Effector memory CD8-positive, alpha-beta T cell (primary cell): ENCODE data around the gene TMEM138.

Experiments
- ATAC-seq: fragments of 150-1000 bp; cut with Tn5 transposase; replicated peaks from 2 replicates; pipeline ENCODE4 v1.10.0; 2021; ENCODE audit warnings: mild to moderate bottlenecking, moderate library complexity
- DNase-seq, 3 experiments: peaks; one replicate each; pipeline ENCODE4 v3.0.0; 2021
- H3K27ac Mint-ChIP-seq, 2 donors: one replicate each; pipeline ENCODE4 v1.8.0; 2022; ENCODE audit warnings: mild to moderate bottlenecking in 2 of 2, mixed read lengths in 2 of 2, moderate library complexity in 2 of 2
- H3K27me3 Mint-ChIP-seq, 2 donors: one replicate each; pipeline ENCODE4 v1.8.0; 2022; ENCODE audit warnings: mixed read lengths in 2 of 2
- H3K36me3 Mint-ChIP-seq: one replicate; pipeline ENCODE4 v1.8.0; 2022; ENCODE audit warnings: mild to moderate bottlenecking, moderate library complexity, mixed read lengths; ENCODE audit not compliant: insufficient read depth
- H3K4me1 Mint-ChIP-seq, 2 donors: one replicate each; pipeline ENCODE4 v1.8.0; 2022; ENCODE audit warnings: low read depth in 2 of 2, mixed read lengths in 2 of 2
- H3K4me3 Mint-ChIP-seq, 2 donors: one replicate each; pipeline ENCODE4 v1.8.0; 2022; ENCODE audit warnings: mild to moderate bottlenecking in 2 of 2, mixed read lengths in 2 of 2, moderate library complexity in 2 of 2
- H3K9me3 Mint-ChIP-seq, 2 donors: one replicate each; pipeline ENCODE4 v1.8.0; 2022; ENCODE audit warnings: mixed read lengths in 2 of 2

The TMEM138 gene

DNA sequence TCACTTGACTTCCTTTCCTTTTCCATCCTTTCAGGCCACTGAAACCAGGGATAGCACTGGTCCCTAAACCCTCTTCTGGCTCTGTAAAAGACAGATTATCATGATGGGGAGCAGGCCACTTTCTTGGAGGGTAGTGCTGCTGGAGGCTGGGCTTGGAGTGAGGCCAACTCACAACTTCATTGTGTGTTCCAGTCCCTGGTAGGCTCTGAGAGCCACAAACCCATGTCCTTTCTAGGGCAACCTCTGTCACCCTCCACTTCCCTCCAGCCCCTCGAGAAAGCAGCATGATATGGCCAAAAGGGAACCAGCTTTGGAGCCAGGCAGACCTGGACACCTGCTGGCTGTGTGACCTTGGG is 26.8 kb upstream of the TMEM138 start:
- H3K9me3 Mint-ChIP-seq = no peaks in the 10 kb centered on the region
- H3K36me3 Mint-ChIP-seq = peaks cover 22% of the 10 kb centered on the region
- no peaks in the 10 kb centered on the region for H3K27me3 Mint-ChIP-seq
- H3K4me1 Mint-ChIP-seq = peaks cover 35 to 39% of the 10 kb centered on the region in 2 donors
- H3K4me3 Mint-ChIP-seq = no peak overlapping the region
- H3K27ac Mint-ChIP-seq = peak overlapping the region in 1 of 2 donors; percentile 95
- DNase-seq = no peak
- ATAC-seq = no peak

DNA sequence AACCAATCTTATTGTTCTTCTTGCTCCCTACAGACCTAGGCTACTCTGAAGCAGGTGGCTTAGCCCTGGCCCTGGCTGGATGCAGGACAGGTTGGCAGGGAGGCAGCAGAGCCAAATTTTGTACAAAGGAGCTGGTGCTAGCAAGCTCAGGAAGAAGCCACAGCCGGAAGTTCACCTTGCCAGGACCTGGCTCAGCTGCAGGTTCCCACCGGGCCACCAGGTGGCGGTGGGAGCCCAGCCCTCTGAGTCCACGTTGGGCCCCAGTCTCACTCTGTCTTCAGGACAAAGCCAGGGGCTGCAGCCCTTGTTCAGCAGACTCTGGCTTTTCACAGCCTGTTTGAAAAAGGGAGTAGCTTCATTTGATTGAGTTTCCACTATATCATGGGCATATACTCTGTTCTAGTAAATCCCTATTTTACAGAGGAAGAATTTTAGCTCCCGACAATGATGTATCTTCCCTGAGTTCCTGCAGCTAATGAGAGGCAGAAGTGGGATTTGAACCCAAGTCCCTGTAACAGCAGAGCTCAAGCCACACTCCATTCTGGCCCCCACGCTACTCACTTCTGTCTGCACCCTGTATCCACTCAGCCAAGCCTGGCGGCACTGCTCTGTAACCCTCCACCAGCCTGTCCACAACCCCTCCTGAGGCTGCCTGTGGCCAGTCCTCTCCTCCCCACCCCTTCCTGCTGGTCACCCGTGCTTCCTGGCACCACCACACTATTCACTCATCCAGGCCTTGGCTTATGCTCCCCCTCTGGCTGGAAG is 25.8 kb upstream of the TMEM138 start:
- Mint-ChIP-seq H3K4me1 (peaks cover 30% of the 10 kb centered on the region in 2 donors), H3K27me3 (no peaks in the 10 kb centered on the region), H3K27ac (peak overlapping the region in 1 of 2 donors; percentile 66), H3K9me3 (no peaks in the 10 kb centered on the region), H3K36me3 (peaks cover 18% of the 10 kb centered on the region), H3K4me3 (peak overlapping the region in 1 of 2 donors; percentile 29)
- DNase-seq (peak; percentile 74 to 84 (median 82)), ATAC-seq (peak; percentile 52)

DNA sequence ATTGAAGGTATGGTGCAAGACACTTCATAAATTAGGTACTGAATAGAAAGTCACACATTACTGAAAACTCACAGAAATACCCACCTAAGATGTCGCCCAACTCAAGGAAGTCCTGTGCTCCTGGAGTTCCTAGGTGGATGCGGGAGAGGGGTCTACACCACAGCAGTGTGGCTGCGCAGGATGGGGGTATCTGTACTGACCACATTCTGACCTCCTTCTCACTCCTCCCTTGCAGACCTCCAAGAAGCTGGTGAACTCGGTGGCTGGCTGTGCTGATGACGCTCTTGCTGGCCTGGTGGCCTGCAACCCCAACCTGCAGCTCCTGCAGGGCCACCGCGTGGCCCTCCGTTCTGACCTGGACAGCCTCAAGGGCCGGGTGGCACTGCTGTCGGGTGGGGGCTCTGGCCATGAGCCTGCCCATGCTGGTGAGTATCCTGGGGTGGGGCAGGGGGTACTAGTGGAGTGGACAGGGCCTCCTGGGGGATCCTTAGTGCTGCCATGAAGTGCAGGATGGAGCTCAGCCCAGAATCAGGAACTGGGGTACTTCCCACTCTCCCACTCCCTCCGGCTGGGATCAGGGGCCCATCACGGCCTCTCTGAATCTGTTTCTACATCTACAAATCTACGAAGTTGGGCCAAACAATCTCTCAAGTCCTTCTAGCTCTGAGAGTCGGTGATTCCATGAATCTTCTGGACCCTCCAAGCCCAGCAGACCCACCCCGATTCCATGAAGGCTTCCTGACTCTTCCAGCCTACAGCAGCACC is 24.3 kb upstream of the TMEM138 start:
- Mint-ChIP-seq H3K36me3 (peaks cover 10% of the 10 kb centered on the region), H3K4me1 (peaks cover 15% of the 10 kb centered on the region in 2 donors), H3K27me3 (no peaks in the 10 kb centered on the region), H3K9me3 (no peaks in the 10 kb centered on the region), H3K4me3 (no peak overlapping the region), H3K27ac (no peak overlapping the region)
- DNase-seq (no peak), ATAC-seq (no peak)

DNA sequence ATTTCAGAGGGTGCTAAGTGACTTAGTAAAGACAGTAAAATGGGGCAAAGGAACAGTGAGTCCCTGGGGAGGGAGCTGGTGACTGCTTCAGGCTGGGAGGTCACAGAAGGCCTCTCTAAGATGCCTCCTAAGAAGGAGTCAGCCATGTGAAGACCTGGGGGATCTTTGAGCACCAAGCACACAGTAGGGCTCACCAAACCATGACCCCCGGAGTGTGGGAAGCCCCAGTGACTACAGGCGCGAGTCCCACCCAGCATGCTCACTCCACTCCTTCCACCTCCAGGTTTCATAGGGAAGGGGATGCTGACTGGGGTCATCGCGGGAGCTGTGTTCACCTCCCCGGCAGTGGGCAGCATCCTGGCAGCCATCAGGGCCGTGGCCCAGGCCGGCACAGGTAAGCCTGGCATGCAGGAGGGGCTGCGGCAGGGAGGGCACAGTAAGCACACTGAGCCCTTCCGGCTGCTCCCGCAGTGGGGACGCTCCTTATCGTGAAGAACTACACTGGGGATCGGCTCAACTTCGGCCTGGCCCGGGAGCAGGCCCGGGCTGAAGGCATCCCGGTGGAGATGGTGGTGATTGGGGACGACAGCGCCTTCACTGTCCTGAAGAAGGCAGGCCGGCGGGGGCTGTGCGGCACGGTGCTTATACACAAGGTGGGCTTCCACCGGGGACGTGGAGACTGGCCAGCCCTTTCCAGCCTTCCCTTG is 23.2 kb upstream of the TMEM138 start:
- Mint-ChIP-seq H3K36me3 (no peaks in the 10 kb centered on the region), H3K27me3 (no peaks in the 10 kb centered on the region), H3K27ac (no peak overlapping the region), H3K4me1 (peaks cover 8% of the 10 kb centered on the region in 2 donors), H3K4me3 (no peak overlapping the region), H3K9me3 (no peaks in the 10 kb centered on the region)
- no peak for ATAC-seq
- no peak for DNase-seq

DNA sequence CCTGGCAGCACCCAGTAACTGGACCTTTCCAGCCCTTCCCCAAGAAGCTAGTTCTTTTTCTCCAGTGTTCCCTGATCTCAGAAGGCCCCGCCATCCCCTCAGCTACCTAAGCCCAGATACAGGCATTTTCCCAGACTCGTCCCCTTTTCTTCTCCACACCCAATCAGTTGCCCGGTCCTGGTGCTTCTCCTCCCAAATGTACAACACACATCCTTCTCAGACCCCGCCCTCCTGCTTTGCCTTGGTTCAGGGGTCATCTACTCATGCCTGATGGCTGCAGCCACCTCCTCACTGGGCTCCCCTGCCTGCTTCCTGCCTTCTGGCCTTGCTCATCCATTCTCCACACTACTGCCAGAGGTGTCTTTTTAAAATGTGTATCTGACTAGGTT is 22.7 kb upstream of the TMEM138 start:
- no peaks in the 10 kb centered on the region for H3K36me3 Mint-ChIP-seq
- DNase-seq = no peak
- H3K27me3 Mint-ChIP-seq = no peaks in the 10 kb centered on the region
- H3K9me3 Mint-ChIP-seq = no peaks in the 10 kb centered on the region
- H3K4me1 Mint-ChIP-seq = peaks cover 8% of the 10 kb centered on the region in 2 donors
- no peak overlapping the region for H3K4me3 Mint-ChIP-seq
- no peak for ATAC-seq
- no peak overlapping the region for H3K27ac Mint-ChIP-seq

DNA sequence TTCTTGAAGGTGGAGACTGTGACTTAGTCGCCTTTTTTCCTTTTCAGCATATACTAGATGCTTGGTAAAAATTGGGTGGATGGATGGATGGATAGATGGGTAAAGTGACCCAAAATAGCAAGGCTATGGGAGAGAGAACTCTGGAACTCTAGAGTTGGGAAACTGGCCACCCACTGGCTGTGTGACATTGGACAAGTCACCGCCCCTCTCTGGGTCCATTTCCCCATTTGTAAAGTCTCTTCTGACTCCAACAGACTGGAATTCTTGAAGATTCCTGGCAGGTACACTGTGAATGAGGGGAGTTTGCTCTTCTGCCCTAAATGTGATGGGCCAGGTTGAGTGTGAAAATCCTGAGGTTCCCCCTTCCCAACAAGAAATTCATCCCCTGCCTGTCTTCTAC is 21.2 kb upstream of the TMEM138 start:
- H3K4me1 Mint-ChIP-seq = peaks cover 8% of the 10 kb centered on the region in 2 donors
- H3K4me3 Mint-ChIP-seq = no peak overlapping the region
- H3K27me3 Mint-ChIP-seq = no peaks in the 10 kb centered on the region
- DNase-seq (no peak), ATAC-seq (no peak)
- no peaks in the 10 kb centered on the region for H3K9me3 Mint-ChIP-seq
- no peaks in the 10 kb centered on the region for H3K36me3 Mint-ChIP-seq
- H3K27ac Mint-ChIP-seq = no peak overlapping the region

DNA sequence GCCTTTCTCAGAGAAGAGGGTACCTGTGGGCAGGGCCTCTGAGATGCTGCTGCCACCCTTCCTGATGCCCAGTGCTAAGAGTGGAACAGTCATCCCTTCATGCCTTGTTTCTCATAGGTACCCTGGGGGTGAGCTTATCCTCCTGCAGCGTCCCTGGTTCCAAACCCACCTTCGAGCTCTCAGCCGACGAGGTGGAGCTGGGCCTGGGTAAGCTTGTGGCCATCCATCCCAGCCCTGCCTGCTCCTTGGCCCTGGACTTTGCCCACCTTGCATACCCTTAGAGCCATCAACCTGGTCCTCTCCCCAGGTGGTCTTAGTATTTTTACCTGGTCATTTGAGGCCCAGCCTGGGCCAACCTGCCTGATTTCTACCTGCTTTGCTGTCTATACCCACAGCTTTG is 20.5 kb upstream of the TMEM138 start:
- ATAC-seq (no peak), DNase-seq (no peak)
- Mint-ChIP-seq H3K4me1 (peaks cover 4 to 6% of the 10 kb centered on the region in 2 donors), H3K4me3 (no peak overlapping the region), H3K36me3 (no peaks in the 10 kb centered on the region), H3K27ac (no peak overlapping the region), H3K9me3 (no peaks in the 10 kb centered on the region), H3K27me3 (no peaks in the 10 kb centered on the region)

DNA sequence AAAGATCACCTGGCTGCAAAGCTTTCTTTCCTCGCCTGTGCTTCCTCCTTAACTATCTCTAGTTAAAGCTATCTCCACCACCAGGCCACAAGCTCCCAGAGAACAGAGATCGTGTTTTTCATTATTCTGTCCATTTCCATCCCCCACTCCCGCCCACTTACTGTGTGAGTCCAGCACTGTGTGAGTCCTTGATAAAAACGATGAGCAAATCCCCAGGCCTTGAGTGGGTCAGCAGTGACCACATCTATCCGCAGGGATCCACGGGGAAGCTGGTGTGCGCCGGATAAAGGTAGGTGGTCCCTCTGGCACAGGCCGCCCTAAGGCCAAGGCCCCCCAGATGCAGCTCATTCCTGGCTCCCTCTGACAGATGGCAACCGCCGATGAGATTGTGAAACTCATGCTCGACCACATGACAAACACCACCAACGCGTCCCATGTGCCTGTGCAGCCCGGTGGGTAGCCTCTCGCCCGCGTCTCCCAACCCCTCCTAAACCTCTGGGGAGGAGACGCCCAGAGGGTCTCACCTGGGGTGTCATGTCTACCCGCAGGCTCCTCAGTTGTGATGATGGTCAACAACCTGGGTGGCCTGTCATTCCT is 19.9 kb upstream of the TMEM138 start:
- DNase-seq = no peak
- Mint-ChIP-seq H3K9me3 (no peaks in the 10 kb centered on the region), H3K27ac (no peak overlapping the region), H3K4me1 (peaks cover 0 to 2% of the 10 kb centered on the region in 2 donors), H3K36me3 (no peaks in the 10 kb centered on the region), H3K27me3 (no peaks in the 10 kb centered on the region), H3K4me3 (no peak overlapping the region)
- no peak for ATAC-seq

DNA sequence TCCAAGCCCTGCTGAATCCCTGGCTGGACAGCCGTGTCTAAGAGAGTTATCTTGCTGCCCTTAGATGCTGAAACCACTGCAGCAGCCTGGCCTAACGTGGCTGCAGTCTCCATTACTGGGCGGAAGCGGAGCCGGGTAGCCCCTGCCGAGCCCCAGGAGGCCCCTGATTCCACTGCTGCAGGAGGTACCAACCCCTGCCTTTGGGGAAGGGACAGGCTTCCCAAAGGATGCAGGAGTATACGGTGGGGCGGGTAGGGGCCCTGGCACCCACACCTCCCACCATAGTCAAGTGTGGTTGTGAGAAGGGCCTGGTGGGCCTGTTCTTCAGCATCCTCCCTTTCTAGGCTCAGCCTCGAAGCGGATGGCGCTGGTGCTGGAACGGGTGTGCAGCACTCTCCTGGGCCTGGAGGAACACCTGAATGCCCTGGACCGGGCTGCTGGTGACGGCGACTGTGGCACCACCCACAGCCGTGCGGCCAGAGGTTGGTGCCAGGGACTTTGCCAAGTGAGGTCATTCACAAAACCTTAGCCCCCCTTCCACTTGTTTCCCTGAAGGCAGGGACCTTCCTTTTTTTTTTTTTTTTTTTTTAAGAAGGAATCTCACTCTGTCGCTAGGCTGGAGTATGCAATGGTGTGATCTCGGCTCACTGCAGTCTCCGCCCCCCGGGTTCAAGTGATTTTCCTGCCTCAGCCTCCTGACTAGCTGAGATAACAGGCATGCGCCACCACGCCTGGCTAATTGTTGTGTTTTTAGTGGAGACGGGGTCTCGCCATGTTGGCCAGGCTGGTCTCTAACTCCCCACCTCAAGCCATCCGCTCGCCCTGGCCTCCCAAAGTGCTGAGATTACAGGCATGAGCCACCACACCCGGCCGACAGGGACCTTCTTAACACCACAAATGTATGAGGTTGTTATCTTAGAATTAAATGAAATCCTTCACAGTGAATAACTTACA is 18.1 kb upstream of the TMEM138 start:
- H3K9me3 Mint-ChIP-seq = no peaks in the 10 kb centered on the region
- H3K36me3 Mint-ChIP-seq = no peaks in the 10 kb centered on the region
- peak overlapping the region in 1 of 2 donors; percentile 44 for H3K27ac Mint-ChIP-seq
- H3K27me3 Mint-ChIP-seq = no peaks in the 10 kb centered on the region
- no peak overlapping the region for H3K4me3 Mint-ChIP-seq
- no peak for ATAC-seq
- DNase-seq = no peak
- H3K4me1 Mint-ChIP-seq = peaks cover 0 to 2% of the 10 kb centered on the region in 2 donors

DNA sequence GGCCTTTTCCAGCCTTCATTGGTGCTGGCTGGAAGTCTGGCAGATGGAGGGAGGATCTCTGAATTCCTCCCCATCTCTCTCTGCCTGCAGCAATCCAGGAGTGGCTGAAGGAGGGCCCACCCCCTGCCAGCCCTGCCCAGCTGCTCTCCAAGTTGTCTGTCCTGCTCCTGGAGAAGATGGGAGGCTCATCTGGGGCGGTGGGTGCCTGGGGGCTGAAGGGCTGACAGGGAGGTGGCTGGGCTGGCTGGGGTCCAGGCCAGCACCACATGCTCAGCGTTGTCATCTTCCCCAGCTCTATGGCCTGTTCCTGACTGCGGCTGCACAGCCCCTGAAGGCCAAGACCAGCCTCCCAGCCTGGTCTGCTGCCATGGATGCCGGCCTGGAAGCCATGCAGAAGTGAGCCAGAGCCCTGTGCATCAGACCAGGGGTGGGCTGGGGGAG is 17.0 kb upstream of the TMEM138 start:
- Mint-ChIP-seq H3K9me3 (no peaks in the 10 kb centered on the region), H3K27ac (no peak overlapping the region), H3K36me3 (peaks cover 5% of the 10 kb centered on the region), H3K27me3 (no peaks in the 10 kb centered on the region), H3K4me3 (no peak overlapping the region), H3K4me1 (peaks cover 0 to 2% of the 10 kb centered on the region in 2 donors)
- ATAC-seq (no peak), DNase-seq (no peak)

DNA sequence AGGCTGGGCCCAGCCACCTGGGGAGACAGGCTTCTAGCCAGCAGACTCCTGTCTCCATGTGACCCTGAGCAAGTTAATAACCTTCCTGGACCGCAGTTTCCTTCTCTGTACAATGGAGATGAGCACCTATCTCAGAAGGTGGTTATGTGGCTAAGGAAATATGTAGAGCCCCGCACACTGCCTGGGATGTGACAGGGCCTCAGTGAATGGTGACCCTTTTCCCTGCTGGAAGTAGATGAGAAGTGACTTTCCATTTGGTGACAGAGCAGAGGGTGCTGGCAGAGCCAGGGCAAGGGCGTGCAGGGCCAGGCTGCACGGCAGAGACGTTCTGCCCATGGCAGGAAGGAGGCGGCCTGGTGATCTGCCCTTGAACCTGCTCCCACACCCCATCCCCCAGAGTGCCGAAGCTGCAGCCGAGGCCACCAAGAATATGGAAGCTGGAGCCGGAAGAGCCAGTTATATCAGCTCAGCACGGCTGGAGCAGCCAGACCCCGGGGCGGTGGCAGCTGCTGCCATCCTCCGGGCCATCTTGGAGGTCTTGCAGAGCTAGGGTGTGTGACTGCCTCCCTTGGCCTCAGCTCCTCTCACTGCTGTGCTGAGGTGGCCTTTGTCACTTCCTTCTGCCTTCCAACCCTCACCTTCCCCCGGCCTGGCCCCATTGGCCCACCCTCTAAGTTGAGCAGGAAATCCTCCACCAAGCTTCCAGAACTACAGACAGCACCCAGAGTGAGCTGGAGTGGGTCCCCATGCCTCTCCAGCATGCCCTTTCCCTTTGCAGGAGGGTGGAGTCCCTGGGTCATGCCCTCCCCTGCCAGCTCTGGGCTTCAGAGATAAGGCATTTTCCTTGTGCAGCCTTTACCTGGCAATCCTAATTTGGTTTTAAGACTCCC is 16.0 kb upstream of the TMEM138 start:
- H3K36me3 Mint-ChIP-seq = peaks cover 6% of the 10 kb centered on the region
- H3K27me3 Mint-ChIP-seq = no peaks in the 10 kb centered on the region
- H3K4me1 Mint-ChIP-seq = peaks cover 0 to 2% of the 10 kb centered on the region in 2 donors

More for the DNA sequence above, 16.0 kb upstream of the TMEM138 start:
- H3K27ac Mint-ChIP-seq = peak overlapping the region; percentile 25 to 72
- DNase-seq (no peak), ATAC-seq (no peak)
- H3K9me3 Mint-ChIP-seq = no peaks in the 10 kb centered on the region
- H3K4me3 Mint-ChIP-seq = no peak overlapping the region
